ENCODE measurements around the gene SCUBE1.

Gene SCUBE1

GRCh38 chr22:43257961-43258360 is 85.2 kb downstream of the SCUBE1 start:
- TF ChIP-seq OSR1 (CRISPR knock-in tag; IDR thresholded peaks at IDR 0.05), result no peak
- no peak for TF ChIP-seq CSRNP3 (CRISPR knock-in tag; IDR thresholded peaks at IDR 0.05)
- TF ChIP-seq RARB (CRISPR knock-in tag; IDR thresholded peaks at IDR 0.05), result no peak
- TF ChIP-seq GLIS3 (CRISPR knock-in tag; IDR thresholded peaks at IDR 0.05), result no peak
- TF ChIP-seq PPARA (CRISPR knock-in tag; IDR thresholded peaks at IDR 0.05; ENCODE audit: borderline replicate concordance), result no peak
- TF ChIP-seq ZNF565 (CRISPR knock-in tag; conservative IDR thresholded peaks at IDR 0.05; ENCODE audit: low read depth), result no peak
- TF ChIP-seq, protein P1, sequence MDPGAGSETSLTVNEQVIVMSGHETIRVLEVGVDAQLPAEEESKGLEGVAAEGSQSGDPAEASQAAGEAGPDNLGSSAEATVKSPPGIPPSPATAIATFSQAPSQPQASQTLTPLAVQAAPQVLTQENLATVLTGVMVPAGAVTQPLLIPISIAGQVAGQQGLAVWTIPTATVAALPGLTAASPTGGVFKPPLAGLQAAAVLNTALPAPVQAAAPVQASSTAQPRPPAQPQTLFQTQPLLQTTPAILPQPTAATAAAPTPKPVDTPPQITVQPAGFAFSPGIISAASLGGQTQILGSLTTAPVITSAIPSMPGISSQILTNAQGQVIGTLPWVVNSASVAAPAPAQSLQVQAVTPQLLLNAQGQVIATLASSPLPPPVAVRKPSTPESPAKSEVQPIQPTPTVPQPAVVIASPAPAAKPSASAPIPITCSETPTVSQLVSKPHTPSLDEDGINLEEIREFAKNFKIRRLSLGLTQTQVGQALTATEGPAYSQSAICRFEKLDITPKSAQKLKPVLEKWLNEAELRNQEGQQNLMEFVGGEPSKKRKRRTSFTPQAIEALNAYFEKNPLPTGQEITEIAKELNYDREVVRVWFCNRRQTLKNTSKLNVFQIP (CRISPR knock-in tag; IDR thresholded peaks at IDR 0.05; ENCODE audit: borderline replicate concordance, low read depth), result no peak
- TF ChIP-seq TCF4 (CRISPR knock-in tag; IDR thresholded peaks at IDR 0.05; ENCODE audit: borderline replicate concordance), result no peak
- TF ChIP-seq ESRRG (CRISPR knock-in tag; IDR thresholded peaks at IDR 0.05), result no peak
- no peak for TF ChIP-seq CREB5 (CRISPR knock-in tag; IDR thresholded peaks at IDR 0.05; ENCODE audit: low read depth)

DNA sequence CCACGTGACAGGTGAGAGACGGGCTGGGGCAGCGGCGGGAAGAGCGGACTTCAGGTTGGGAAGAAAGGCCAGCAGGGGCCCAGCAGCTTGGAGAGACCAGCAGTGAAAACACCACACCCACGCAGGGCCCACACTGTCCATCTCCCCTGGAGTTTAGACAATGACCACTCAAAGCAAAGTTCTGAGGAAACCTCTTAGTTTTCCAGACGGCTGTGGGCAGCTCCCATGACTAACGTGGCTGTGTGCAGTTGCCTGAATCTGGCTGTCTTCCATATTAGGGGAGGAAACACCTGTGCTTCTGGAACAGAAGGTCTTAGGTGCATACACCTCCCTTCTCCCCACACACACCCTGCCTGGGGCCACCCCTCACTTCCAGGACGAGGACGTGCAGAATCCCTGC is 85.6 kb downstream of the SCUBE1 start:
- no peak for TF ChIP-seq ZC3H10 (CRISPR knock-in tag; IDR thresholded peaks at IDR 0.05)
- TF ChIP-seq CSRNP3 (CRISPR knock-in tag; IDR thresholded peaks at IDR 0.05), result no peak
- TF ChIP-seq ZNF8 (CRISPR knock-in tag; IDR thresholded peaks at IDR 0.05), result no peak
- no peak for TF ChIP-seq TCF4 (CRISPR knock-in tag; IDR thresholded peaks at IDR 0.05; ENCODE audit: borderline replicate concordance)
- TF ChIP-seq RARB (CRISPR knock-in tag; IDR thresholded peaks at IDR 0.05), result no peak
- no peak for TF ChIP-seq ISL1 (CRISPR knock-in tag; IDR thresholded peaks at IDR 0.05)
- TF ChIP-seq ZNF565 (CRISPR knock-in tag; conservative IDR thresholded peaks at IDR 0.05; ENCODE audit: low read depth), result no peak
- TF ChIP-seq, protein P2, sequence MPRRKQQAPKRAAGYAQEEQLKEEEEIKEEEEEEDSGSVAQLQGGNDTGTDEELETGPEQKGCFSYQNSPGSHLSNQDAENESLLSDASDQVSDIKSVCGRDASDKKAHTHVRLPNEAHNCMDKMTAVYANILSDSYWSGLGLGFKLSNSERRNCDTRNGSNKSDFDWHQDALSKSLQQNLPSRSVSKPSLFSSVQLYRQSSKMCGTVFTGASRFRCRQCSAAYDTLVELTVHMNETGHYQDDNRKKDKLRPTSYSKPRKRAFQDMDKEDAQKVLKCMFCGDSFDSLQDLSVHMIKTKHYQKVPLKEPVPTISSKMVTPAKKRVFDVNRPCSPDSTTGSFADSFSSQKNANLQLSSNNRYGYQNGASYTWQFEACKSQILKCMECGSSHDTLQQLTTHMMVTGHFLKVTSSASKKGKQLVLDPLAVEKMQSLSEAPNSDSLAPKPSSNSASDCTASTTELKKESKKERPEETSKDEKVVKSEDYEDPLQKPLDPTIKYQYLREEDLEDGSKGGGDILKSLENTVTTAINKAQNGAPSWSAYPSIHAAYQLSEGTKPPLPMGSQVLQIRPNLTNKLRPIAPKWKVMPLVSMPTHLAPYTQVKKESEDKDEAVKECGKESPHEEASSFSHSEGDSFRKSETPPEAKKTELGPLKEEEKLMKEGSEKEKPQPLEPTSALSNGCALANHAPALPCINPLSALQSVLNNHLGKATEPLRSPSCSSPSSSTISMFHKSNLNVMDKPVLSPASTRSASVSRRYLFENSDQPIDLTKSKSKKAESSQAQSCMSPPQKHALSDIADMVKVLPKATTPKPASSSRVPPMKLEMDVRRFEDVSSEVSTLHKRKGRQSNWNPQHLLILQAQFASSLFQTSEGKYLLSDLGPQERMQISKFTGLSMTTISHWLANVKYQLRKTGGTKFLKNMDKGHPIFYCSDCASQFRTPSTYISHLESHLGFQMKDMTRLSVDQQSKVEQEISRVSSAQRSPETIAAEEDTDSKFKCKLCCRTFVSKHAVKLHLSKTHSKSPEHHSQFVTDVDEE (CRISPR knock-in tag; IDR thresholded peaks at IDR 0.05), result no peak
- no peak for TF ChIP-seq ZNF70 (CRISPR knock-in tag; IDR thresholded peaks at IDR 0.05)
- TF ChIP-seq ESRRG (CRISPR knock-in tag; IDR thresholded peaks at IDR 0.05), result no peak
- no peak for TF ChIP-seq GLIS3 (CRISPR knock-in tag; IDR thresholded peaks at IDR 0.05)
- TF ChIP-seq ZFP3 (CRISPR knock-in tag; IDR thresholded peaks at IDR 0.05), result no peak
- no peak for TF ChIP-seq ZFP30 (CRISPR knock-in tag; IDR thresholded peaks at IDR 0.05)
- ATAC-seq, result no peak

More at GRCh38 chr22:43257961-43258360, 85.2 kb downstream of the SCUBE1 start:
- no peak for ATAC-seq

DNA sequence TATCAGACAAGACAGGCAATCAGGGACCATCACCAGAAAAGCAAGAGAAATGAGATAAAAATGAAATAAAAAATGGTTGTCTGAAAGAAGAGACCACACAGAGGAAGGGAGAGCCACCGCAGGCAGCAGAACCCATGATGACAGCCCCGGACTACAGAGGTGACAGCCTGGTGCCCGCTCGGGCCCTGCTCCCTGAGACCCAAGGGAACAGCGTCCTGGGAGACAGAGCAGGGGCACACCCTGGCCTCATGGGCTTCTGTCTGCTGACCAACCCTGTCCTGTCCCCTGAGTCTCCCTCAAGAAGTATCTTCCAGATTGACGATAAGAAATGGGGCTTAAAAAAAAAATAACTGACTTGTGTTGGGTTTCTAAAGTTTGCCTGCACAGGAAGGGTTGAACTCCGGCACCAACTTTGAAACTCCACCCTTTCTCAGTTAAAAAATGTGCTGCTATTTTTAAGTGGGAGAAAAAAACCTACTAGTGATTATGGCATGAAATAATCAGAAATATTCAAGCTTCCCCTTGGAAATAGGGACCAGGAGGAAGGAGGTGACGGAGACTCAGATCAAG is 86.1 kb downstream of the SCUBE1 start:
- TF ChIP-seq, protein P2 (CRISPR knock-in tag; IDR thresholded peaks at IDR 0.05), result no peak
- TF ChIP-seq ZFP30 (CRISPR knock-in tag; IDR thresholded peaks at IDR 0.05) (no peak), TOX (CRISPR knock-in tag; IDR thresholded peaks at IDR 0.05; ENCODE audit: borderline replicate concordance) (no peak)
- no peak for ATAC-seq

Measured in SK-N-SH treated with all-trans-retinoic acid at 6 μM for 48 hours (cell line).